Left lung (tissue), 10 donors: ENCODE data around the gene MAML2. TPM values are rescaled to one million over a fixed set of nuclear protein-coding genes. Genes with fewer than 3 reads are reported as not detected.

ENCODE experiments used
- ATAC-seq: fragments of 200-7000 bp; cut with Tn5 transposase; one replicate; pipeline ENCODE4 v1.9.1; 2020; ENCODE audit warnings: moderate library complexity
- DNase-seq, 4 donors: peaks; one replicate each; pipeline ENCODE4 v3.0.0-alpha.2; 2013 to 2020
- H3K27ac ChIP-seq, 2 donors: fragments of 200-600 bp; sonication (generic) in 1 of 2; one replicate each; pipeline versions ENCODE4 v1.5.0 to v1.8.0; 2020 to 2021
- H3K27me3 ChIP-seq, 2 donors: fragments of 200-600 bp; sonication (generic) in 1 of 2; one replicate each; pipeline versions ENCODE4 v1.5.0 to v1.8.0; 2020 to 2021
- H3K36me3 ChIP-seq, 2 donors: fragments of 200-600 bp; sonication (generic) in 1 of 2; one replicate each; pipeline versions ENCODE4 v1.5.0 to v1.8.0; 2020 to 2021
- H3K4me1 ChIP-seq, 2 donors: fragments of 200-600 bp; one replicate each; pipeline ENCODE4 v1.8.0; 2021
- H3K4me3 ChIP-seq, 2 donors: fragments of 200-600 bp; sonication (generic) in 1 of 2; one replicate each; pipeline versions ENCODE4 v1.5.0 to v1.8.0; 2020 to 2021; ENCODE audit warnings: mild to moderate bottlenecking in 1 of 2
- H3K9me3 ChIP-seq, 2 donors: fragments of 200-600 bp; sonication (generic) in 1 of 2; one replicate each; pipeline versions ENCODE4 v1.5.0 to v1.8.0; 2020 to 2021
- intact Hi-C, 2 donors: fragments of 100-400 bp; cut with DNase I; formaldehyde crosslinking; loops; one replicate each; pipeline versions ENCODE4 v1.11.2 to v1.14.2; 2022
- polyA plus RNA-seq, 6 donors: library from polyadenylated mRNA; unstranded; fragments of 120-200 nt; gene quantifications; one replicate each; pipeline ENCODE4 v1.2.1, GENCODE V29; 2013; ENCODE audit not compliant: insufficient read length in 6 of 6
- total RNA-seq, 2 donors: library from RNA; stranded (reverse); fragmentation: NEBNext Ultra II Directional; extraction: Animal tissue kit (Norgen Biotek cat#: 25700); gene quantifications; one replicate each; pipeline ENCODE4 v1.2.1, GENCODE V29; 2021
- TF ChIP-seq, protein P1 (sequence below), 2 donors: fragments of 200-600 bp; sonication (generic) in 1 of 2; IDR thresholded peaks; one replicate each; pipeline versions ENCODE4 v1.5.0 to v1.8.0; 2021; ENCODE audit warnings: antibody characterized with exemption in 2 of 2
- donor health status: DM: no; HTN: yes; CAD: no.
- donor health status: DM: no; HTN: no; CAD: no.

MAML2 gene
- total and polyA plus RNA-seq, 8 donors: 18.7 to 44.0 (median 36.6) TPM

DNA sequence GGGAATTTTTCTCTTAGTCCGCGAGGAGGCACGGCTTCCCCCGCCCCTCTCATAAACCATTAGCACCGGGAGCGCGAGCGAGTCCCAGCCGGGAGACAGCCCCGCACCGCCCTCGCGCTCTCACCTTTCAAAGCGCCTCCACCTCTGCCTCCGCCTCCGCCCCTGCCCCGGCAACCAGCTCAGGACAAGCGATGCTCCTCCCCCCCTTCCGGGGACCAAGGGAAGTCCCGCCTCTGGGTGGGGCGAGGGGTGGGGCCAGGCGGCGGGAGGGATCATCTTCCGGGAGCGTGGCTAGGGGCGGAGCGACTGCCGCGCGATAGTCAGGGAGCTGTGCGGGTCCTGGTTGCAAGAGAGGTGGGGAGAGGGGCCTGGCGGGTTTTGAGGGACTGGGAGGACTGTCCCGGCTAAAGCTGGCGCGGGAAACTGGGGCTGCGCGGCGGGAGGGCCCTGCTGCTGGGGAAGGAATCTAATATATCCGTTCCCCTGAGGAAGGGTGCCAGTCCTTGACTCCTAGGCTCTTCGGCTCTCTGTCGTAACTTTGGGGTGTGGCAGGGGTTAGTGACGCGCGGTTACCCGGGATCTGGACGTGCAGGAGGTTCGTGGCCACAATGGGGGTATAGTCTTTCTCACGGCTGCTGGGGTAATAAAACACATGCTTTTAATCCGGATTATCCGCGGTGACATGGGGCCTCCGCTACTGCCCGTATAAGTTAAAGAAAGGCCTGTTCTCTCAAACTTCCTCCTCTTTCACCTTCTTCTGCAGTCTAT lies 46.9 kb upstream of the MAML2 start, which contains the start of the genes CCDC82 and JRKL:
Gene CCDC82, minus strand, starts transcription at position 193 of the 768 bp plus-strand sequence. CDS start 5,165 bp downstream, outside the sequence.
Gene JRKL, plus strand, starts transcription at position 294 of the 768 bp plus-strand sequence. CDS start 637 bp downstream, outside the sequence.
- peak within 1 kb of the TSS; percentile 89 to 94 for H3K27ac ChIP-seq
- peak within 1 kb of the TSS; percentile 68 to 75 for H3K4me3 ChIP-seq
- no peaks in the 10 kb centered on the region for H3K9me3 ChIP-seq
- ATAC-seq (peak; percentile 100), DNase-seq (peak; percentile 93 to 99 (median 98))
- TF ChIP-seq, protein P1, sequence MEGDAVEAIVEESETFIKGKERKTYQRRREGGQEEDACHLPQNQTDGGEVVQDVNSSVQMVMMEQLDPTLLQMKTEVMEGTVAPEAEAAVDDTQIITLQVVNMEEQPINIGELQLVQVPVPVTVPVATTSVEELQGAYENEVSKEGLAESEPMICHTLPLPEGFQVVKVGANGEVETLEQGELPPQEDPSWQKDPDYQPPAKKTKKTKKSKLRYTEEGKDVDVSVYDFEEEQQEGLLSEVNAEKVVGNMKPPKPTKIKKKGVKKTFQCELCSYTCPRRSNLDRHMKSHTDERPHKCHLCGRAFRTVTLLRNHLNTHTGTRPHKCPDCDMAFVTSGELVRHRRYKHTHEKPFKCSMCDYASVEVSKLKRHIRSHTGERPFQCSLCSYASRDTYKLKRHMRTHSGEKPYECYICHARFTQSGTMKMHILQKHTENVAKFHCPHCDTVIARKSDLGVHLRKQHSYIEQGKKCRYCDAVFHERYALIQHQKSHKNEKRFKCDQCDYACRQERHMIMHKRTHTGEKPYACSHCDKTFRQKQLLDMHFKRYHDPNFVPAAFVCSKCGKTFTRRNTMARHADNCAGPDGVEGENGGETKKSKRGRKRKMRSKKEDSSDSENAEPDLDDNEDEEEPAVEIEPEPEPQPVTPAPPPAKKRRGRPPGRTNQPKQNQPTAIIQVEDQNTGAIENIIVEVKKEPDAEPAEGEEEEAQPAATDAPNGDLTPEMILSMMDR (IDR thresholded peaks at IDR 0.05): no peak
- no peaks in the 10 kb centered on the region for H3K27me3 ChIP-seq
- H3K36me3 ChIP-seq: no peaks in the 10 kb centered on the region
- intact Hi-C loops: loop anchor here in 1 of 2 donors (10.0 kb wide), 1 partner anchor 555 kb away; no protein-coding TSS in a partner anchor
- H3K4me1 ChIP-seq: peaks cover 0 to 35% of the 10 kb centered on the region in 2 donors

DNA sequence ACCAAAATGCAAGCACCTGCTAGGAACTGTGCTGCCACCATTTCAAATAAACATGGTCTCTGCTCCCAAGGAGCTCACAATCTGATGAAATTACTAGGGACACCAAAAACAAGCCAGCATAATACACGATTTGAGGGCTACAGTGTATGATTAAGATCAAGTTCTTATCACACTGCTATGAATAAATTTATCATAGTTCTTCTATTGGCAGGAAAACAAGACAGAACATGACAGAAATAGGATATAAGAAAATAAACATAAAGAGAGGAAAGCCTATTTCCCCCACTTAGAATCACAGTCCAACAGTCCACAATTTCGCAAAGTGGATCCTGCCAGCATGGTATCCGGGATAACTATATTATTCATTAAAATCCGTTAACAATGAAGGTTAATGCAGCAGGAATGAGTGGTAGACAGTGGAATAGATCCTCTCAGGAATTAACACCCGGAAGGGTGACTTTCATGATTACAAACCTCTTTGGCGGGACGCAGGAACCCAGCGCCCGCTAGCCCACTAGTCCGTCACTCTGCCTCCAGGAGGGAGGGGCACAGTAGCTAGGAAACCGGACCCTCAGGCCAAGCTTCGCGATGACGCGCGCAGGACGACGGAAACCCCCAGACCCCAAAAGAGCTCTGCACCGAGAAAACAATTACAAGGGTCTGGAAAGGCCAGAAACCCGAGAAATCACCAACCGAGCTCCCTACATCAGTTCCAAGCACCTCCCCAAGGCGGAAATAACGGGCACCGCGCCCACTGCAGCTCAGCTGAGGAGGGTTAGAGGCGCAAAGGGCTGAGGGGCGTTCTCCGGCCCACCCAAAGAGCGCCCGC lies 46.1 kb upstream of the MAML2 start:
- peaks cover 0 to 2% of the 10 kb centered on the region in 2 donors for H3K36me3 ChIP-seq
- intact Hi-C loops: no loop called here
- ATAC-seq (peak; percentile 58), DNase-seq (peak in 1 of 4 donors; percentile 85)
- TF ChIP-seq, protein P1 (IDR thresholded peaks at IDR 0.05): no peak
- peak overlapping the region; percentile 89 to 94 for H3K27ac ChIP-seq
- H3K4me1 ChIP-seq: peaks cover 0 to 35% of the 10 kb centered on the region in 2 donors
- no peaks in the 10 kb centered on the region for H3K9me3 ChIP-seq
- H3K4me3 ChIP-seq: peak overlapping the region; percentile 68 to 75
- no peaks in the 10 kb centered on the region for H3K27me3 ChIP-seq

GRCh38 chr11:96385187-96385586 lies 42.2 kb upstream of the MAML2 start:
- intact Hi-C loops: no loop called here
- ATAC-seq: no peak

DNA sequence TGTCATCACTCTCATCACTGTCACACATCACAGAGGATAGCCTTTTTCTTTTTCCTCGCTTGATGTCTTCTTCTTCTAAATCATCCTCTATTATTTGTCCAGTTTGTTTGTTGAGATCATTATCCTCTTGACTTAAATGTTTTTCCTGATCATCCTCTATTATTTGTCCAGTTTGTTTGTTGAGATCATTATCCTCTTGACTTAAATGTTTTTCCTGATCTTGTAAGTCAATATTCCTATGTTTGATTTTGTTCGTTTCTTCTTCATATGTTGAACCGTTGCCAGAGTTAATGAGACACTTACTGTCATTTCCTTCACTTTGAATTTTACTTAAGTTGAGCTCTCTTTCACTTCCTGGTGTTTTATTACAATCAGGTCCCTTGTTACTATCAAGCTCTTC lies 41.2 kb upstream of the MAML2 start:
- intact Hi-C loops: no loop called here
- DNase-seq (no peak), ATAC-seq (no peak)
- Histone ChIP-seq H3K9me3 (no peaks in the 10 kb centered on the region), H3K36me3 (peaks cover 0 to 32% of the 10 kb centered on the region in 2 donors), H3K27ac (no peak overlapping the region), H3K4me3 (no peak overlapping the region), H3K4me1 (peaks cover 0 to 20% of the 10 kb centered on the region in 2 donors), H3K27me3 (no peaks in the 10 kb centered on the region)
- TF ChIP-seq, protein P1 (IDR thresholded peaks at IDR 0.05): no peak

More at GRCh38 chr11:96385187-96385586, 42.2 kb upstream of the MAML2 start:
- no peak overlapping the region for H3K4me3 ChIP-seq
- TF ChIP-seq, protein P1 (IDR thresholded peaks at IDR 0.05): no peak
- H3K9me3 ChIP-seq: no peaks in the 10 kb centered on the region
- H3K4me1 ChIP-seq: peaks cover 0 to 20% of the 10 kb centered on the region in 2 donors
- DNase-seq: no peak
- no peaks in the 10 kb centered on the region for H3K27me3 ChIP-seq
- no peak overlapping the region for H3K27ac ChIP-seq
- H3K36me3 ChIP-seq: peaks cover 0 to 31% of the 10 kb centered on the region in 2 donors
